NCI-H524 (cell line): ENCODE data around the gene XK.
"Not testable (repeated sequence)": the region's sequence is repeated elsewhere in the genome, so short reads cannot be mapped to it uniquely, and the experiment has no call there.

ENCODE experiments used
- DNase-seq, 2 experiments: peaks; one replicate each; lab custom pipeline; 2025; lab: John Stamatoyannopoulos, UW

The XK gene

DNA sequence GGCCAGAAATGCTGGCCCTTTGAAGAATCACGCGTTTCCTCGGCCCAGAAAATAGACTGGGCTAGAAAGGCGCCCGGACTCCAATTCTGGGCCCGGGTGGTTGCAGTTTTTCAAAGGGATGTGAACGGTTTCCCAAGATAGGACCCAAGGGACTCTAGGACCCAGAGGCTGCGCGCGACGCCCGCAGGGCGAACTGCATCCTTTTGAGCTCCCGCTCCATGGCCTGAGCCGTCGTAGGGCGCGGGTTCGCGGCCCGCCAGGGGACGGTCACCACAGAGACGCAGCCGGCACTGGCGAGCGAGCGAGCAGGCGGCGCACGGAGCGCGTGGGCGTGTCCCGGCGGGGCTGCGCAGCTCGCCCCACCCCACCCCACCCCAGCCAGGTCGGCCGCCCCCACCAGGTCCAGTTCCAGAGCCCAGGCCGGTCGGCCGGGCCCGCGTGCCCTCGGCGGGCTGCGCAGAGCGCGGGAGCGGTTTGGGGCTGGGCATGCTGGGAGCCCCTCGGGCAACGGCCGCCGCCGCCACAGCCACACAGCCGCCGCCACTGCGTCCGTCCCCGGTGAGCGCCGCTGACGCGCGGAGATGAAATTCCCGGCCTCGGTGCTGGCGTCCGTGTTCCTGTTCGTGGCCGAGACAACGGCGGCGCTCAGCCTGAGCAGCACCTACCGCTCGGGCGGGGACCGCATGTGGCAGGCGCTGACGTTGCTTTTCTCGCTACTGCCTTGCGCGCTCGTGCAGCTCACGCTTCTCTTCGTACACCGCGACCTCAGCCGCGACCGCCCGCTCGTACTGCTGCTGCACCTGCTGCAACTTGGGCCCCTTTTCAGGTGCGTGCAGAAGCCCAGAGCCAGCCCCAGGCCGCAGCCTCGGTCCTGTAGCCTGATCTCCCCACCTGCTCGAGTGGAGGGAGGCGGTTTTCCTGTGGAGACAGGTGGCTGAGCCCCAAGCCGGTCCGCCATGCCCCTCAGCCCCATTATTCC lies at the start of gene XK:
XK (plus strand) TSS at position 411 of the 979 bp plus-strand sequence; CDS start at position 582, 171 bp downstream.
- DNase-seq = peak in 1 of 2 experiments; percentile 53

GRCh38 chrX:37638047-37638446 lies 47.5 kb upstream of the XK start:
- no peak for DNase-seq

- DNase-seq = no peak
Measured at GRCh38 chrX:37640142-37640541, 45.4 kb upstream of the XK start.

DNA sequence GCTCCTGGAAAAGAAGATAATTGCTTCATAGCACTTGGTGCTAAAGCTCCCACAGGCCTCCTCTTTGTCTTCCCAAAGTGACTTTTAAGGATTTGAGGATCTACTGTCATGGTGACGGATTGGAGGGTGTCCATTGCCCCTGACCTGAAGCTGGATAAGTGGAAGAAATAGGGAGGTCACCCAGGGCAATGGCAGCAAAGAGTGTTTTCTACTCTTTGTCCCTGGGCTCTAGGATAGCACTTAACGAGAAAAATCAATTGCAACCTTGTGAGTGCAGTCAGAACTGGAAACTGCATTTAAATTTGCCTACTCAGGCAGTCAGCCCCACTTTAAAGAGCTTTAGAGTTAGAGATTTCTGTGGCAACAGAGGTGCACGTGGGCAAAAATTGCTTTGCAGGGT lies 43.7 kb upstream of the XK start:
- DNase-seq = no peak

GRCh38 chrX:37644381-37645305 lies 40.9 kb upstream of the XK start:
- no peak for DNase-seq

GRCh38 chrX:37646254-37646653 lies 39.3 kb upstream of the XK start:
- no peak for DNase-seq

DNA sequence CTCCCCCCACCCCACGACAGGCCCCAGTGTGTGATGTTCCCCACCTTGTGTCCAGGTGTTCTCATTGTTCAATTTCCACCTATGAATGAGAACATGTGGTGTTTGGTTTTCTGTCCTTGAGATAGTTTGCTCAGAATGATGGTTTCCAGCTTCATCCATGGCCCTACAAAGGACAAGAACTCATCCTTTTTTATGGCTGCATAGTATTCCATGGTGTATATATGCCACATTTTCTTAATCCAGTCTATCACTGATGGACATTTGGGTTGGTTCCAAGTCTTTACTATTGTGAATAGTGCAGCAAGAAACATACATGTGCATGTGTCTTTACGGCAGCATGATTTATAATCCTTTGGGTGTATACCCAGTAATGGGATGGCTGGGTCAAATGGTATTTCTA lies 34.7 kb upstream of the XK start:
- DNase-seq = not testable (repeated sequence)

DNA sequence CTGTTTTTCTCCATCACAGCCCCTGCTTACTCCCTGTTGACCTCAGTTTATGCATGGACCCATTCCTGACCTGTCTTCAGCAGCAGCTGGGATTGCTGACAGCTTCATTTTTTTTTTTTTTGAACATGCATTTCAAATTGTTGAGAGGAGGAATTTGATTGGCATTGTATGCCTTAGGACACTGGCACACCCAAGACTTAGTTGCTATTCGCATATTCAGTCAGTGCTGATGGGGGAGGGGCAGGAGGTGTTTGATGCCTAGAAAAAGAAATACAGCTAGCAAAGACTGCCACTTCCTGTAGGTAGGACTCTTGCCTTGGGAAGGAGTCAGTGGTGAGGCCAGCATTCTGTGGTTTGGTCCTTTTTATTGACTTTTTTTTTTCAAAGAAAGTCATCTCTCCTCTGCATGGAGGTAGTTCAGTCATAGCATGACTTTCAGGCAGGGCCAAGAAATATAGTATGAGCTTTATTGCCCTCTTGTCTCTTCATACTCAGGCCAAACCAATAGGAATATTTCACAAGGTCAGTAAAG lies 33.6 kb upstream of the XK start:
- no peak for DNase-seq

DNA sequence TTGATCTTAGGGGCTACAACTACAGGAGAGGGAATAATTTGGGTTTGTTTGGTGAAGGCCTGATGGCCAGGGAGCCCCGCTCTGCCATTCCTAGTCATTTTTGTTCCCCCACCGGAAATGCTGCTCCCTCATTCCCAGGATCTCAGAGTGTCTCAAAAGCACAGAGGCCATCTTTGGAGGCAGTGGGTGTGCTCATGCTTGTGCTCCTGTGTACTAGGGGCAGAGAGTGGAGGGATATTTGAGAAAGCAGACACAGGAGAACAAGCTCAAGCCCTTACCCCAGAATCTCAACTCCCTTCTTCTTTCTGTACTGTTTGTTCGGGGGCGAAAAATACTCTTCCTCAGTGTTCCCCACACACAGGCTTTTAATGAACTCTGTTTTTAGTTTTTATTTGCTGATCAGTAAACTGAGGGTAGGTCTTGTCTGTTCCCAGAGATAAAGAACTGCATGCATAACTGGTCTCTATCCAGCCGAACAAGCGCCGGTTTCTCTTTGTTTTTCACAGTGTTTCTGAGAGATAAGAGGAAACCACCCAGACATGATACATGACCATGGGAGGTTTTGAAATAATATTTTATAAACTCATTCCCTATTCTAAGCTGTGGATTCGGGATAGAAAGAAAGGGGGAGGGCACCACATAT lies 32.9 kb upstream of the XK start:
- DNase-seq = no peak

GRCh38 chrX:37653397-37654085 lies 32.0 kb upstream of the XK start:
- no peak for DNase-seq

- DNase-seq = no peak
Measured at GRCh38 chrX:37658343-37659030, 27.1 kb upstream of the XK start.

DNA sequence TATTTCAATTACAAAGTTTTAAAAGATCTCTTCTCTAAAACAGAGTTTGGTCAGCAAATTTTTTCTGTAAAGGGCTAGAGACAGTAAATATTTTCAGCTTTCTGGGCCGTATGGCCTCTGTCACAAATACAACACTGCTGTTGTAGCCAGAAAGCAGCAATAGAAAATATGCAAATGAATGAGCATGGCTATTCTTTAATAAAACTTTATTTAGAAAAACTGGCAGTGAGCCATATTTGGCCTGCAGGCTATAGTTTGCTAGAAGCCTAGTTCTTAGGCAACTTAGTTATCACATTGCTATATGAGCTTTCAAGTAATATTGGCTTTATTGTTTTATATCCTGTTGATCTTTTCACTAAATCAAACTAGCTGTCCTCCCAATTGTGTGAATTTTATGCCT lies 26.5 kb upstream of the XK start:
- DNase-seq = no peak

DNA sequence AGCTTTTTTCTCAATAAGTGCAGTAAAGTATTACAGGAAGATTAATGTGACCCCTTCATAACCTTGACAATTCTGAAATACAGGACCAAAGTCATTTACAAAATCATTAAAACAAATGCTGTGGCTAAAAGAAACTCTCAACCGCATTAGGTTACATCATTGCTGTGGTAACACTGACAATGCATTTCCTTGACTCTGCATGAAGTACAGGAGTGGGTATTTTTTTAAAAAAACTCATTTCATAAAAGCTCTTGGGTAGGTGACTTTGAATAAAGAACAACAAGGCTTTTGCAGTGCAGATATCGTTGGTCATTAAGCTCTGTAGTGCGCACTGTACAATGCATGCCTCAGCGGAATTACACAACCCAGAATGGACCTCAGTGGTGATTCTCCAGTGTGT lies 23.4 kb upstream of the XK start:
- DNase-seq = no peak

DNA sequence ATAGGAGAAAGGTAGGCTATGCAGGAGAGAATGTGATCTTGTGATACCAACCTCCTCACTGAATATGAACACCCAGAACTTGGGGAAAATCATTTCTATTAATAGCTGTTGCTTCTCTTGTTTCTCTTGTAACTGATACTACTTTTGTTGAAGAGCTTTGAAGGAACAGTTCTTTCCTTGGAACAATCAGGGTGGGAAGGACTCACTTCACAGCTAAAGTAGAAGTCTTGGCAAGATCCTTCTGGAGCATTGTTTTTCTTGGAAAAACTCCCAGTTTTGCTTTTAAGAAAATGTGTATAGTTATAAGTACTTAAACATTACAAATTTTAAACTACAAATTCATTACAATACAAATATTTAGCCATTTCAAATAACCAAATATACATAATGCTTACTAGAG lies 19.1 kb upstream of the XK start:
- DNase-seq = no peak

GRCh38 chrX:37667141-37667540 lies 18.4 kb upstream of the XK start:
- no peak for DNase-seq

GRCh38 chrX:37672563-37672962 lies 13.0 kb upstream of the XK start:
- DNase-seq = no peak

DNA sequence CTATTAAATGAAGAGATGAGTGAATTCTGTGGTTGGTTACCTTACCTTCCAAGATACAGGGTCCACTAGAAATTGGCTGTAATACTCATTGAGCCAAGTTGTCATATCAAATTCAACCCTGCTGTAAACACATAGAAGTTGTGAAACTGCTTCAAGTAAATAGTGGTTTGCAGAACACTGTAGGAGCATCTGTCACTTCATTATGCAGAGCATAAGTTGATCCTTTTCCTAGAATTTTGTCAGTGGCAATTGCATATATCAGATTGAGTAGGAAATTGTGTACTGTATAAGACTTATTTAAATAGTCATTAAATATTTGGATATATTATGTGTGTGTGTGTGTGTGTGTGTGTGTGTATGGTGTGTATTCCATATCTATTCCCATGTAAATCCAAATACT lies 8.8 kb upstream of the XK start:
- DNase-seq = no peak

- DNase-seq = no peak
Measured at GRCh38 chrX:37677243-37677642, 8.3 kb upstream of the XK start.

DNA sequence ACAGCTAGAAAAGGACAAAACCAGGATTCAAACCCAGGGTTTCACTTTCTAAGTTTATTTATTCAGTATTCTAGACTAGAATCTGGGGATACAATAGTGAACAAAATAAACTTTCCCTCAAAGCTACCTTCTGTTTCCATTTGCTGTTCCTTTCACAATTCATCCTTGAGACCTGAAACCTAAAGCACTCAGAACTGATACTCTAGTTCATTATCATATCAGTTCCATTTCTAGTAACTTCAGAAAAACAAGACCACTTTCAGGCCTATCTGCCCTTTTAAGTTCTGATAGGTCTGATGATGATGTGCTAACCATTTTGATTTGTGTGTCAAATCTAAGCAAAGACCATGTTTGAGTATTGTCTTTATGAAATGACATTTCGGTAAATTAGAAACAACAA lies 7.8 kb upstream of the XK start:
- DNase-seq = no peak

GRCh38 chrX:37678574-37678973 lies 7.0 kb upstream of the XK start:
- no peak for DNase-seq

GRCh38 chrX:37679230-37679629 lies 6.4 kb upstream of the XK start:
- no peak for DNase-seq
